Stimulated activated CD4-positive, alpha-beta T cell treated with anti-CD3 and anti-CD28 coated beads, Interleukin-12 subunit alpha, Interleukin-12 subunit beta, amount 100 ng/mL, for 24 hours (primary cell): Measurements from ENCODE around the gene QRFP.

Experiments
- DNase-seq, 2 experiments: peaks; one replicate each; pipeline ENCODE4 v3.0.0-alpha.2; 2020; ENCODE audit warnings: low read depth in 2 of 2

QRFP gene

DNA sequence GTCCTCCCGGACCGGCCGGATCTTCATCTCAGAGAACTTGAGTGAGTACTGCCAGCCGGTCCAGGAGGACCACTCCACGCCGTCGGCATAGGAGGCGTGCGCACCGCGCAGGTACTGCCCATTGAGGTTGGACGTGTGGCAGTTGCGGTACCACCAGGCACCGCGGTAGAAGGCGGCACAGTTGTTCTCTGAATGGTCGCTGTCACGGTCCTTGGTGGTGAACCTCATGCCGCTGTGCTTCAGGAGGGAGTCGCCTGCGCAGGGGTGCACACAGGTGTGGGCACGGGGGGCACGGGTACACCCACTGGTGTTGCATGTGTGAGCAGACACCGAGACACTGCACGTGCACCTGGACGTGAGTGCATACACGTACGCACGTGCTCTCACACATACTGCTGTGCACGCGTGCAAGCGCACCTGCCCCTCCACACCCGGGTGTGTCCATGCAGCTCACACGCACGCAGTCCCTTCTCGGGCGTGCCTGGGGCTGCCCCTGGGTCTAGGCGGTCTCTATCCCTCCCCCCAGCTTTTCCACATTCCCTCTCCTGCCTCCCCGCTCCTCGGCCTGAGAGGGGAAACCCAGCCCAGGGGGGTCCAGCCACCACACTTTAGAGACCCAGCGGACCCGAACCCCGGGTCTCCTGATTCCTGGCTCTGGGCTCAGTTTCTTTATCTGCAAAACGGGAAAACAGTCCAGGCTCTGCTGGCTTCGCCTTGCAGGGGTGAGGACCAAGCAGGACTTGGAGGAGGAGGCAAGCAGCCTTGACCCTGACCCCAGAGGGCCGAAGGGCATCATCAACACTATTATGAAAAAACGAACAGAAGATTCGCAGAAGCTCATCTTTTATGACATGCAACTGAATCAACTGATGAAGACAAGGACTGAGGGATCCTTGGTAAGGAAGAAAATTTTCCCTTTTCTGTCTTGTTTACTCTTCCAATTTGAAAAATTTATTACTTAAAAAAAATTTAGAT is 7.7 kb upstream of the QRFP start:
- no peak for DNase-seq

GRCh38 chr9:130903194-130904069 is 6.8 kb upstream of the QRFP start:
- no peak for DNase-seq

DNA sequence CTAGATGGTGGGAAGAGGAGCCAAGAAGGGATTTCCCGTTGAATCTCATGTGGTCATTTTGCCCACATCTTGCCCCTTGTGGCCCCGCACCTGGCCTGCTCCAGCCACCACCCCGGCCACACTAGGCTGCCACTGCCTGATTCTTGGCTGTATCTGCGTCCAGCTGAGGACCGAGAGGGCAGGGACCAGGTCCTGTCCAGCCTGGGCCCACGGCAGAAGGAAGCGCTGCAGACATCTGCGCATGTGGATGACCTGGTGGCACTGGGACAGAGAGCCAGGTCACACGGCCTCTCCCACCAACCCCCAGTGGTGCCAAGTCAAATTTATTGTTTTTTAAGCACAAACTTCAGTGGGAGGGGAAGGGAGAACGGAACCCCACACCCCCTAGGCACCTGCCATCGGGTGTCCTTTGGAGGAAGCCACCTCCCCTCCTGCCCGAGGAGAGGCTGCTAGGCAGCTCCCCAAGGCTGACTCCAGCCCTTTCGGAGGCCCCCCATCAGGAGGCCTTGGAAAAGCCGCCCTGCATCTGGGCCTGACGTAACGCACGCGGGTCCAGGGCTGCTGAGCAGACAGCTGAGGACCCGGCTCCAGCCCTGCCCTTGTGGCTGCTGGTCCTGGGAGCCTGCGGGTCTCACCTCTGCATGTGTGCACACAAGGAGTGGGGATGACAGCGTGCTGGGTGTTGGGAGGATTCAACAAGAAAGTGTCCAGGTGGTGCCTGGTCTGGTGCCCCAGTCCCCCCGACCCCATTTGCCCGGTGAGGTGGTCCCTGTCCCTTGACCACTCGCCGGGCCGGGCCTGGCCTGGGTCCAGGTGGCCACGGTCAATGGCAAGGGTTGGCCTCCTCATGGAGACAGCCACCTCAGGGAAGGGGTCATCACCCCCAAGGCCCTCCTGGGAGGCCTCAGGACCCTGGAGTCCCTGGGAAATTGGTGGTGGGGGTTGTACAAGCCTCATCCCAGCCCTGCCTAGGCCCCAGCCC is 5.9 kb upstream of the QRFP start:
- no peak for DNase-seq

DNA sequence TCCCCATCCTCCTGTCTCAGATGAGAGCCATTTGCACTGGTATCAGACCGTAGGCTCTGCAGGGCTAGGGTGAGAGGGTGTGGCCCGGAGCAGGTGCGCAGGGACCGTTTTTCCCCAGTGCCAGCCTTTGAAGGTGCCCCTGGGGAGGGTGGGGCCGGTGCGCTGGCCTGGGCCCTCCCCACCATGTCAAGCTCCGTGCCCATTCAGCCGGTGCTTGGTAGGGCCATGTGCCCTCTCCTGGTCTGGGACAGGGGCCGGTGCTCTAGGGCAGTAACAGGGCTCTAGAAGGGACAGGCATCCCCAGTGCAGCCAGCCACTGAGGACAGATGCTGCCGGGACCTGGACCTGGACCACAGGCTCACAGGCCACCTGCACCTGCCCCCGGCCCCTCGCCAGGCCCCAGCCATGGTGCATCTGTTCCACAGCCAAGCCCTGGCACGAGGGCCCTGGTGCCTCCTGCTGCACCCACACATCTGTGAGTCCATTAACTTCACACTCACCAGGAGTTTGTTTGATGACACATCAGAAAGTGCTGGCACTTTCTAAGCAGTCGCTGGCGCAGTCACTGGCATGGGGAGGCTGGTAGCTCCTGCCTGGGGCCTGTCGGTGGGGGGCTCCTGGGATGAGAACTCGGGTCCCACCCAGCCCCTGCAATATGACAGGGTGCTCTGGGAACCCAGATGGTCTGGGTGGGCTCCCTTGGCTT is 5.0 kb upstream of the QRFP start:
- no peak for DNase-seq

DNA sequence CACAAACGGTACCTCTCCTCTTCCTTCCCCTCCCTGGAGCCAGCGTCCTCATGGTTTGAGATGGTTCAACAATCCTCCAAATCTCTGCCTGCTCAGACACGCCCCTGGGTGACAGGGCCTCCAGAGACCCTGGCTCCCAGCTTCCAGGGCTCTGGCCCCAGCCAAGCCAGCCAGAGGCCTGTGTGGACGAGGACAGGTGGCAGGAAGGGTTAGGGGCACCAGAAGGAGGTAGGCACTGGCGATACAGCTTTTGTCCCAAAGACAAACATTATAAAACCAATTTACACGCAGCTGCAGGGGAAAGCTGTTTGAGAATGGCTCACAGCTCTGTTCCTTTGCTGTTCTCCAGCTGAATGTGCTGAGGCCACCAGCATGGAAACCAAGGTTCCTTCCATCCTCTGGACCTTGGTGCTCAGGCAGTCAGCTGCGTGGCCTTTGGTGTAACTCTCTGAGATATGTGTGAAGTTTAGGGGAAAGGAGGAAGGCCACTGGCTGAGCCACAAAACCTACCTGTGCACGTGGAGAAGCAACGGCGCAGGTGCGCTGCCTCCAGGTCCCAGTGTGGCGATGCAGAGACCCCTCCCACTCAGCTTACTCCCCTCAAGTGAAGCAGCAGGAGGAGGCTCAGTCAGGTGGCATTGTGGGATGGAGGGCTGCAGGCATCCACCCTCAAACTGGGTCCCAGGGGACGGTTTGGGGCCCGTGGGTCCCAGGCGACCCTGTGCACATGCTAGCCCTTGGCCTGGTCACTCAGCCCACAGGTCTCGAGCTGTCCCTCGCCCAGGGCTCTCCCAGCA is 4.3 kb upstream of the QRFP start:
- no peak for DNase-seq

- no peak for DNase-seq
Observed at GRCh38 chr9:130899051-130899748, 2.6 kb upstream of the QRFP start.

DNA sequence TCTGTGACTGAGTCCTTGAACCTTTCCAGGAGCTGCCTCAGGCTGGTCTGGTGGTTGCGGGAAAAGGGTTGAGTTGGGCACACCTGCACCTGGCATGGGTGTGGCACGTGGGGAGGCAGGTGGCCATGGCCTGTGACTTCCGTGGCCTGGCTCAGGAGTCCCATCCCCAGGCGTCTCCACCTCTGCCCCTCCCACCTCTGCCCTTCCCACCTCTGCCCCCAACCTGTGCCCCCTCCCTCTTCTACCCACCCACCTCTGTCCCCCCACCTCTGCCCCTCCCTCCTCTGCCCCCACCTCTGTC is 1.9 kb upstream of the QRFP start:
- DNase-seq = no peak

- no peak for DNase-seq
Observed at GRCh38 chr9:130897848-130898551, 1.4 kb upstream of the QRFP start.

- no peak for DNase-seq
Observed at GRCh38 chr9:130897105-130897751, 616 bp upstream of the QRFP start.

DNA sequence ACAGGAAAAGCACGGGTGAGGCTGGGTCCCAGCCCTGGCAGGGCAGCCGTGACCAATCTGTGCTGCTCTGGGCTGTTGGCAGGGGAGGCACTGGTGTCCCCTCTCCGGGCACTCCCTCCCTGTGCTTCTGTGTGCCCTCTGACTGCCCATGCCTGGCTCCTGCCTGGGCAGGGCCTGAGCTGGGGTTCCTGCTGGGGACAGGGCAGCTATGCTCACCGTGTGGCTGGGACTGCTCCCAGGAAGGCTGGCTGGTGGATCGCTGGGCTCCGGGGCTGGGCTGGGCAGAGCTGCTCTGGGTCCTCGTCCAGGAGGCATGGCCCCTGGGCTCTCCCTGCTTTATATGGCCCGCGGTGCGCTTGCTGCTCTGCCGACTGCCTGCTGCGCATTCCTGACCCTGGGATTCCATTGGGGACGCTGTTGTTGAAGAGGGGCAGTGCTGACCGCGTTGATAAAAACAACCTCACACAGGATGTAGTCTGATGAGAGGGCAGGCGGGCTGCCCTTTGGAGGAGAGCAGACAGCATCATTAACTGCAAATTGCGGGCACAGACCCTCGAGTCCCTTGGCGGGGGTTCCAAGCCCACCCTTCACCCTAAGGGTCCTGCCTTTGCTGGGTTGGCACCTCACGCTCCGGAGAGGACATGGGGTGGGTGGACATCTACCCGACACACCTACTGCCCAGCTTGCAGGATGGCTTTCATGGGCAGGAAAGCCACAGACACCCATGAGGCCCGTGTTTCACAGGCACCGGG is 955 bp downstream of the QRFP start:
- DNase-seq = no peak

GRCh38 chr9:130895038-130895437 is 1.6 kb downstream of the QRFP start:
- DNase-seq = no peak

- no peak for DNase-seq
Observed at GRCh38 chr9:130894546-130894945, 2.1 kb downstream of the QRFP start.

- DNase-seq = no peak
Observed at GRCh38 chr9:130893341-130894101, 3.1 kb downstream of the QRFP start.

DNA sequence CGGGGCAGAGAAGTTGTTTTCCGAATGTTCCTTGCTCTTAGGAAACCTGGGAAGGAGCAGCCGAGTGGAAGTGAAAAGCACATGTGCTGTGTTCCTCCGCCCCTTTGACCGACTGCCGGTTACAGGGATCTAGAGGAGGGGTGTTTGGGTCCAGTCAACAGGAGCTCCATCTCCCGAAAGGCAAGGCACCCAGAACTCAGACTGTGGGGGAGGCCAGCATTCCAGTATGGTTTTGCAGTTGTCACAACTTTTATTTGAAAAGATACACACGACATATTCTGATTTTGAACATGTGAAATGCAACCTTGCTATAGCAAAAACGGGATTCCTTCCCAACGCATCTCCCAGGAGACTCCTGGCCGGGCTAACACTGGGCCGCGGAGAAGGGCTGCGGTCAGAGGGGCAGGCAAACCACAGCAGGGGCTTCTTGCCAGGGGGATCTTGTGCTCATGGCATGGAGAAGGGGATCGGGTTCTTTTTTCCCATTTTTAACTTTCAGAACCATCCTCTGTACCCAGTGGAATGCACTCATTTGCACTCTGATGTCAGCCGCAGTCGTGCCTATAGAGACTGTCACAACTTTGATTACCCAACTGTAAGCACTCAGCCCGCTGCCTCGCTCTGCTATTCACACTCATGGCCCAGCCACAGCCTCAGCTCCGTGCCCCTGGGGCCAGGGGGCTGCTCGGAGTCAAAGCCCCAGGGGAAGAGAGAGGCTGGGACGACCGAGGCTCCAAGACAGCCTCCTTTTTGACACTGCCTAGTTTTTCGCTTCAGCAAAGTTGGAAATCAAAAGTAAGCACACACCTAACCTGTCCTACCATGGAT is 3.9 kb downstream of the QRFP start:
- no peak for DNase-seq

GRCh38 chr9:130891688-130892476 is 4.7 kb downstream of the QRFP start:
- no peak for DNase-seq
